ENCODE results near the gene THUMPD2.

The THUMPD2 gene

GRCh38 chr2:39778233-39778632 is 825 bp downstream of the THUMPD2 start:
- Histone ChIP-seq H3K27me3 (replicated peaks) (no peaks in the 10 kb centered on the region), H3K27ac (peak overlapping the region; percentile 66), H3K36me3 (replicated peaks) (no peaks in the 10 kb centered on the region), H3K4me3 (ENCODE audit: low read depth, low read length) (peak overlapping the region; percentile 78)
- TF ChIP-seq CTCF (IDR thresholded peaks at IDR 0.05; ENCODE audit: low read depth, low read length, missing control alignments): no peak
- DNase-seq: no peak
- in situ Hi-C loops (cut with HindIII; ENCODE audit: low pct_ligation_motif_present, low sequenced_read_pairs): no loop called here

- no peak for TF ChIP-seq CTCF (IDR thresholded peaks at IDR 0.05; ENCODE audit: low read depth, low read length, missing control alignments)
- in situ Hi-C loops (cut with HindIII; ENCODE audit: low pct_ligation_motif_present, low sequenced_read_pairs): no loop called here
- no peak overlapping the region for H3K27ac ChIP-seq
- no peak overlapping the region for H3K4me3 ChIP-seq (ENCODE audit: low read depth, low read length)
- no peaks in the 10 kb centered on the region for H3K27me3 ChIP-seq (replicated peaks)
- H3K36me3 ChIP-seq (replicated peaks): peaks cover 5% of the 10 kb centered on the region
- no peak for DNase-seq
Observed at GRCh38 chr2:39772812-39773152, 6.3 kb downstream of the THUMPD2 start.

- Histone ChIP-seq H3K27me3 (replicated peaks) (no peaks in the 10 kb centered on the region), H3K27ac (no peak overlapping the region), H3K4me3 (ENCODE audit: low read depth, low read length) (no peak overlapping the region), H3K36me3 (replicated peaks) (peaks cover 5% of the 10 kb centered on the region)
- DNase-seq: peak; percentile 41
- TF ChIP-seq CTCF (IDR thresholded peaks at IDR 0.05; ENCODE audit: low read depth, low read length, missing control alignments): no peak
- in situ Hi-C loops (cut with HindIII; ENCODE audit: low pct_ligation_motif_present, low sequenced_read_pairs): no loop called here
Observed at GRCh38 chr2:39772086-39772811, 6.8 kb downstream of the THUMPD2 start.

- Histone ChIP-seq H3K27ac (no peak overlapping the region), H3K4me3 (ENCODE audit: low read depth, low read length) (no peak overlapping the region), H3K27me3 (replicated peaks) (no peaks in the 10 kb centered on the region), H3K36me3 (replicated peaks) (peaks cover 15% of the 10 kb centered on the region)
- in situ Hi-C loops (cut with HindIII; ENCODE audit: low pct_ligation_motif_present, low sequenced_read_pairs): no loop called here
- no peak for TF ChIP-seq CTCF (IDR thresholded peaks at IDR 0.05; ENCODE audit: low read depth, low read length, missing control alignments)
- DNase-seq: no peak
Observed at GRCh38 chr2:39762448-39762847, 16.6 kb downstream of the THUMPD2 start.

GRCh38 chr2:39757156-39757555 is 21.9 kb downstream of the THUMPD2 start:
- Histone ChIP-seq H3K36me3 (replicated peaks) (peaks cover 28% of the 10 kb centered on the region), H3K4me3 (ENCODE audit: low read depth, low read length) (no peak overlapping the region), H3K27me3 (replicated peaks) (no peaks in the 10 kb centered on the region), H3K27ac (no peak overlapping the region)
- in situ Hi-C loops (cut with HindIII; ENCODE audit: low pct_ligation_motif_present, low sequenced_read_pairs): no loop called here
- no peak for TF ChIP-seq CTCF (IDR thresholded peaks at IDR 0.05; ENCODE audit: low read depth, low read length, missing control alignments)
- no peak for DNase-seq

GRCh38 chr2:39755466-39755865 is 23.6 kb downstream of the THUMPD2 start:
- no peaks in the 10 kb centered on the region for H3K27me3 ChIP-seq (replicated peaks)
- no peak for TF ChIP-seq CTCF (IDR thresholded peaks at IDR 0.05; ENCODE audit: low read depth, low read length, missing control alignments)
- no peak overlapping the region for H3K4me3 ChIP-seq (ENCODE audit: low read depth, low read length)
- H3K36me3 ChIP-seq (replicated peaks): peaks cover 29% of the 10 kb centered on the region
- no peak for DNase-seq
- H3K27ac ChIP-seq: no peak overlapping the region
- in situ Hi-C loops (cut with HindIII; ENCODE audit: low pct_ligation_motif_present, low sequenced_read_pairs): no loop called here

Data from brain microvascular endothelial cell (primary cell).